ENCODE results near the gene APBA1. TPM values are rescaled to one million over a fixed set of nuclear protein-coding genes. Genes with fewer than 3 reads are reported as not detected.
"Not testable (repeated sequence)": the region's sequence is repeated elsewhere in the genome, so short reads cannot be mapped to it uniquely, and the experiment has no call there.

Gene APBA1
- total and polyA plus RNA-seq, 2 of the 8 experiments (the other 6 are each of a cell fraction or from before 2014, with no cell fraction given) = 0.36 to 0.60 TPM

GRCh38 chr9:69440254-69440955 is 231.8 kb downstream of the APBA1 start:
- not testable (repeated sequence) for H4K20me1 ChIP-seq (replicated peaks in 1 of 2; ENCODE audit: control insufficient read depth in 1 of 2, insufficient read depth in 2 of 2, low read length in 2 of 2); H3K56ac ChIP-seq (replicated peaks; ENCODE audit: insufficient read length, low read depth, low read length); H3K14ac ChIP-seq (ENCODE audit: insufficient read length); H2BK15ac ChIP-seq (ENCODE audit: low read length); DNase-seq (ENCODE audit: low read depth in 1 of 2, low spot score in 2 of 2); H3K4ac ChIP-seq (replicated peaks; ENCODE audit: insufficient read length, low read depth, low read length); H3K23me2 ChIP-seq (ENCODE audit: low read depth, low read length); H3K9ac ChIP-seq (replicated peaks in 1 of 4; ENCODE audit: extremely low read depth in 1 of 4, low read depth in 3 of 4, low read length in 3 of 4); H2BK20ac ChIP-seq (ENCODE audit: low read length); H3K23ac ChIP-seq (ENCODE audit: insufficient read length); H3K4me2 ChIP-seq (ENCODE audit: insufficient read depth in 1 of 2, low read depth in 2 of 2, low read length in 2 of 2); H3K18ac ChIP-seq (ENCODE audit: extremely low read depth, low read length); H3K27me3 ChIP-seq (replicated peaks in 1 of 4; ENCODE audit: control insufficient read depth in 3 of 4, extremely low read depth in 1 of 4, insufficient read depth in 3 of 4, low read length in 3 of 4); H2BK120ac ChIP-seq (replicated peaks; ENCODE audit: low read depth, low read length); H3K4me3 ChIP-seq (ENCODE audit: extremely low read depth in 1 of 4, insufficient read depth in 2 of 4, low read depth in 3 of 4, low read length in 4 of 4); H4K5ac ChIP-seq (ENCODE audit: insufficient read length, low read depth, low read length); H2AFZ ChIP-seq (ENCODE audit: low read length); H3K79me2 ChIP-seq (ENCODE audit: control insufficient read depth in 1 of 2, insufficient read depth in 2 of 2, low read length in 2 of 2); H4K91ac ChIP-seq (replicated peaks; ENCODE audit: insufficient read length, low read length); H3K27ac ChIP-seq (ENCODE audit: low read depth, low read length); H3K9me3 ChIP-seq (ENCODE audit: insufficient read depth in 2 of 2, low read depth in 1 of 2, low read length in 1 of 2); FAIRE-seq; H3K4me1 ChIP-seq (replicated peaks in 1 of 4; ENCODE audit: control insufficient read depth in 3 of 4, insufficient read depth in 4 of 4, low read length in 3 of 4); H4K8ac ChIP-seq (ENCODE audit: extremely low read depth, insufficient read depth, low read length); H3K79me1 ChIP-seq (ENCODE audit: low read depth, low read length); H2BK12ac ChIP-seq (ENCODE audit: low read depth, low read length); H3K36me3 ChIP-seq (ENCODE audit: control insufficient read depth in 2 of 4, insufficient read depth in 4 of 4, low read length in 3 of 4); H2AK5ac ChIP-seq (ENCODE audit: low read depth, low read length); H2BK5ac ChIP-seq (ENCODE audit: low read depth, low read length)
- ChIA-PET POLR2A (ENCODE audit: partially characterized antibody) (interaction anchor here (1.4 kb wide), 1 partner anchor 26 kb away, joined by 3 read pairs; no protein-coding TSS in a partner anchor), CTCF (ENCODE audit: partially characterized antibody) (interaction anchor here (1.8 to 2.3 kb wide), 2 partner anchors 18 to 58 kb away, joined by 4 to 12 read pairs; no protein-coding TSS in a partner anchor)
- WGBS, 2 experiments (ENCODE audit: extremely low coverage in 1 of 2, insufficient coverage in 1 of 2, insufficient read length in 1 of 2, insufficient replicate concordance in 2 of 2, low coverage in 1 of 2, low lambda C conversion rate in 2 of 2, missing lambda C conversion rate in 1 of 2) = 85% methylated on average over 15 of the region's 15 CpGs; no CpG with 5 or more reads in 1 of the 2 experiments

GRCh38 chr9:69439654-69440053 is 232.5 kb downstream of the APBA1 start:
- DNase-seq (ENCODE audit: low read depth in 1 of 2, low spot score in 2 of 2); H2AK5ac ChIP-seq (ENCODE audit: low read depth, low read length); H4K20me1 ChIP-seq (replicated peaks in 1 of 2; ENCODE audit: control insufficient read depth in 1 of 2, insufficient read depth in 2 of 2, low read length in 2 of 2); H2BK15ac ChIP-seq (ENCODE audit: low read length); FAIRE-seq; H3K4ac ChIP-seq (replicated peaks; ENCODE audit: insufficient read length, low read depth, low read length); H3K4me1 ChIP-seq (replicated peaks in 1 of 4; ENCODE audit: control insufficient read depth in 3 of 4, insufficient read depth in 4 of 4, low read length in 3 of 4); H3K36me3 ChIP-seq (ENCODE audit: control insufficient read depth in 2 of 4, insufficient read depth in 4 of 4, low read length in 3 of 4); H3K79me1 ChIP-seq (ENCODE audit: low read depth, low read length); H3K18ac ChIP-seq (ENCODE audit: extremely low read depth, low read length); H3K27ac ChIP-seq (ENCODE audit: low read depth, low read length); H3K9me3 ChIP-seq (ENCODE audit: insufficient read depth in 2 of 2, low read depth in 1 of 2, low read length in 1 of 2); H4K91ac ChIP-seq (replicated peaks; ENCODE audit: insufficient read length, low read length); H4K5ac ChIP-seq (ENCODE audit: insufficient read length, low read depth, low read length); H2AFZ ChIP-seq (ENCODE audit: low read length); H2BK20ac ChIP-seq (ENCODE audit: low read length); H2BK5ac ChIP-seq (ENCODE audit: low read depth, low read length); H3K4me3 ChIP-seq (ENCODE audit: extremely low read depth in 1 of 4, insufficient read depth in 2 of 4, low read depth in 3 of 4, low read length in 4 of 4); H3K27me3 ChIP-seq (replicated peaks in 1 of 4; ENCODE audit: control insufficient read depth in 3 of 4, extremely low read depth in 1 of 4, insufficient read depth in 3 of 4, low read length in 3 of 4); H4K8ac ChIP-seq (ENCODE audit: extremely low read depth, insufficient read depth, low read length); H3K4me2 ChIP-seq (ENCODE audit: insufficient read depth in 1 of 2, low read depth in 2 of 2, low read length in 2 of 2); H3K79me2 ChIP-seq (ENCODE audit: control insufficient read depth in 1 of 2, insufficient read depth in 2 of 2, low read length in 2 of 2); H2BK12ac ChIP-seq (ENCODE audit: low read depth, low read length); H3K56ac ChIP-seq (replicated peaks; ENCODE audit: insufficient read length, low read depth, low read length); H3K14ac ChIP-seq (ENCODE audit: insufficient read length); H3K23me2 ChIP-seq (ENCODE audit: low read depth, low read length); H3K9ac ChIP-seq (replicated peaks in 1 of 4; ENCODE audit: extremely low read depth in 1 of 4, low read depth in 3 of 4, low read length in 3 of 4); H3K23ac ChIP-seq (ENCODE audit: insufficient read length); POLR2A ChIA-PET (ENCODE audit: partially characterized antibody); H2BK120ac ChIP-seq (replicated peaks; ENCODE audit: low read depth, low read length): not testable (repeated sequence)
- WGBS, 2 experiments (ENCODE audit: extremely low coverage in 1 of 2, insufficient coverage in 1 of 2, insufficient read length in 1 of 2, insufficient replicate concordance in 2 of 2, low coverage in 1 of 2, low lambda C conversion rate in 2 of 2, missing lambda C conversion rate in 1 of 2) = 91% methylated on average over 4 of the region's 4 CpGs; no CpG with 5 or more reads in 1 of the 2 experiments
- CTCF ChIA-PET (ENCODE audit: partially characterized antibody) = interaction anchor here (2.3 kb wide), 1 partner anchor 17 kb away, joined by 12 read pairs; no protein-coding TSS in a partner anchor

Data from H1 (cell line).